SK-N-MC (cell line): ENCODE results near the gene EWSR1.

Experiments
- DNase-seq: peaks from one replicate; pipeline ENCODE4 v3.0.0-alpha.2; 2011; ENCODE audit warnings: low read depth, low spot score
- H3K27ac ChIP-seq: fragments of 200-600 bp; sonication (generic); 2 replicates; pipeline ENCODE4 v1.5.1; 2016; ENCODE audit warnings: mixed run types
- H3K36me3 ChIP-seq: fragments of 200-600 bp; sonication (generic); 2 replicates; pipeline ENCODE4 v1.6.1; 2017; ENCODE audit warnings: antibody characterized with exemption, low read length, mixed read lengths; ENCODE audit not compliant: insufficient read depth
- H3K4me3 ChIP-seq: fragments of 200-600 bp; sonication (generic); 2 replicates; pipeline ENCODE4 v1.5.1; 2016
- H3K9ac ChIP-seq: fragments of 200-600 bp; sonication (generic); 2 replicates; pipeline ENCODE4 v1.8.0; 2017; ENCODE audit warnings: mixed run types, mixed read lengths; ENCODE audit not compliant: insufficient read length
- H3K9me3 ChIP-seq: fragments of 200-600 bp; sonication (generic); 2 replicates; pipeline ENCODE4 v1.6.1; 2017; ENCODE audit warnings: low read depth, mild to moderate bottlenecking, antibody characterized with exemption, low read length, moderate library complexity, mixed read lengths
- EZH2 ChIP-seq: fragments of 200-600 bp; sonication (generic); IDR thresholded peaks from one replicate; pipeline ENCODE4 v1.6.1; 2017; ENCODE audit warnings: antibody characterized with exemption
- FOXP2 ChIP-seq: optimal IDR thresholded peaks from 2 replicates; pipeline ENCODE3; 2011; ENCODE audit warnings: mild to moderate bottlenecking, moderate library complexity; ENCODE audit not compliant: insufficient read depth; ENCODE audit errors: extremely low read length, control extremely low read depth
- POLR2AphosphoS5 ChIP-seq: IDR thresholded peaks from 2 replicates; pipeline ENCODE4 v1.6.1; 2012; ENCODE audit warnings: mild to moderate bottlenecking, low read depth, low read length, borderline replicate concordance

The EWSR1 gene

DNA sequence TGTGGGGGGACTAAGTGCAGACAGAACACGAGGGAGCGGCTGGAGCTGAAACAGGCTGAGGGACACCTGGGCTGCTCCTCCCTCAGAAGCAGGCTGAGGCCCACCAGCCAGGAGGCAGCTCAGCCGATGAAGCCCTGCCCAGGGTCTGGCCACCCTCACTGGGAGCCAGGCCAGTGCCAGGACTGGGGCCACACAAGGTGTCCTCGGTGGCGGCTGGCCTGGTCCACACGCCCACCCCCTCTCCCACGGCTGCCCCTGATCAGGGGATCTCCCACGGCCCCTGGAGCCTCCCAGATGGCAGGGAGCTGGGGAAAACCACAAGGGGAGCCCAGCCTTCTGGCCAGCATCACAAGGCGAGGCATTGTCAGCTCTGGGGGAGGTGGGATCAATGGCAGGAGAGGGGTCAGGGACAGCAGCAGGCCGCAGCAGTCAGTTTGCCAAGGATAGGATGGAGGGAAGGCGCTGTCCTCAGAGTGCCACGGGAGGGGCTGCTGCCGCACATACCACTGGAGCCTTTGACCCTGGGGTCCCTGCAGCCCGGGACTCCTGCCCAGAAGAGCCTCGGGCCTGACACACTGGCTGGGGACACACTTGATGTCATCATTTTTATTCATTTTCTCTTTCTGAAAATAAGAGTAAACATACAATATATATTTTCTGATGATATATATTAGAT is 59.2 kb downstream of the EWSR1 start:
- no peak overlapping the region for H3K4me3 ChIP-seq
- no peak overlapping the region for H3K9ac ChIP-seq
- H3K9me3 ChIP-seq = no peaks in the 10 kb centered on the region
- no peak for TF ChIP-seq EZH2
- no peak for TF ChIP-seq FOXP2
- TF ChIP-seq POLR2AphosphoS5 = no peak
- H3K36me3 ChIP-seq = no peaks in the 10 kb centered on the region; the same call in 1 of the 2 replicates
- no peak overlapping the region for H3K27ac ChIP-seq
- no peak for DNase-seq

DNA sequence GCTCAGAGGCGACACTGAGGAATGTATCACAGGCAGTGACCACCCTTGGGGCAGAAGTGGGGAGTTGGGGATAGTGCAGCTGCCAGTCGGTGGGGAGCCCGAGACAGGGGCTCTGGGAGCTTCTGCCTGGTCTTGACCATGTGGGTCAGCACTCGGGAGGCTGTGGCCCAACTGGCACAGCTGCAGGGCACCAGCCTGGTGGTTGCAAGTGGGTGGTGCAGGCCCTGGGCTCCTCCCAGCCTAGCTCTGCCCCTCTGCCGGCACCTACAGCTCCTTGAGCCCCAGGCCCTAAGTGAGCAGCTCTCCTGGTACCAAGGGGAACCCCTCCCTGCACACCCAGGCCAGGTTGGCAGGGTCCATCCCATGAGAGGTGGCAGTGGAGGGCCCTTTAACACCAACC is 60.0 kb downstream of the EWSR1 start:
- TF ChIP-seq EZH2 (no peak), FOXP2 (no peak), POLR2AphosphoS5 (no peak)
- Histone ChIP-seq H3K9ac (no peak overlapping the region), H3K27ac (no peak overlapping the region), H3K9me3 (no peaks in the 10 kb centered on the region), H3K36me3 (no peaks in the 10 kb centered on the region; the same call in 1 of the 2 replicates), H3K4me3 (no peak overlapping the region)
- no peak for DNase-seq

DNA sequence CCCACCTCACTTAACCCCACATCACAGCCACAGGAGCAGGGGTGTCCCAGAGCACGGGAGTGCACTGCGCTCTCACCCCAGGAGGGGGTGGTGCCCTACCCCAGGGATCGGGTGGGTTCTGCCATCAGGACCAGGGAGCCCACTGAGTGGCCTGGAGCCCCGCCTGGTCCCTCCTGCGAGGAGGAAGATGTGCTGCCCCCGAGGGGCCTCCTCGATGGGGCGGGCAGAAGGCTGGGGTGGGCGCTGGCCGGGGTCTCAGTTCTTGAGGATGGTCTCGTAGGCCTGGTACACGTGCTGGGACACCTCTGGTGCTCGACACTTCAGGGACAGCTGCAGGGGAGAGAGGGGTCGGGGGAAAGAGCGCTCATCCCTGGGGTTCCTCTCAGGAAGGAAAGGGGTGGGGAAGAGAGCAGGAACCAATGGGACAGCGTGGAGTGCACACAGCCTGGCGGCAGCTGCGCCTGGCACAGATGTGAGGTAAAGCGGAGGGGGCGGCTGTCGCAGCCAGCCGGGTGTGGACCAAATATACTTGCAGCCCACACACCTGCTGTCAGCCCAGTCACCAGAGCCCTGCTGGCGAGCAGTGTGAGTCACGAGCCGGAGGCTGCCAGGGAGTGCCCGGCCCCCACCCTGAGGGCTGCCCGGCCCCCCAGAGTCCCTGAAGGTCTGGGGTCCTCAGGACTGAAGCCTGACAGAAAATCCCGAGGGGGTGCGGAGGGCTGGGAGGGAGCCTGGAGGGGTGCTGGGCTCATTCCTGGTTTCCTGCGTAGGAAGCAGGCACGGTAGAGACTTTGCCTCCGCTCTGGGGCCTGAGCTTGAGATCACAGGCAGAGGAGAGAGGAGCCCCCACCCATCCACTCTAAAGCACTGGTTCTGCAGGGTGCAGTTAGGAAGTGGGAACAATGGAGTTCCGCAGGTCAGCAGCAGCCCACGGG is 60.8 kb downstream of the EWSR1 start:
- TF ChIP-seq FOXP2 (no peak), EZH2 (no peak), POLR2AphosphoS5 (no peak)
- Histone ChIP-seq H3K9ac (no peak overlapping the region), H3K27ac (no peak overlapping the region), H3K9me3 (no peaks in the 10 kb centered on the region), H3K4me3 (no peak overlapping the region), H3K36me3 (no peaks in the 10 kb centered on the region; the same call in 1 of the 2 replicates)
- no peak for DNase-seq

DNA sequence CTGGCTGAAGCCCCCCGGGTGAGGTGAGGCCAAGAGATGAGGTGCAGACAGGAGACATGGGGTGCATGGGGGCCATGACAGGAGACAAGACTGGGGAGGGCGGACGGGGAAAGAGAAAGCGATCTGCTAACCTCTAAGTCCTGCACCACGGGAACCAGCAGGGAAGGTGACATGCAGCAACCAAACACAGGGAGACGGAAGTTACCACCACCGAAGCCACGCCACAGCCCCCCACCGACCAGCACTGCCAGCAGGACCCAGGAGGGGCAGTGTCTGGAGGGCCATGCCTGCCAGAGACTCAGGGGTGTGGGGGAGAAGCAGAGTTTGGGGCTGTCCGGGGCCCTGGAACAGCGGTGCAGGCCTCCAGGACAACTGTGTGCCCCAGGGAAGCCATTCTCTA is 61.5 kb downstream of the EWSR1 start:
- Histone ChIP-seq H3K9ac (no peak overlapping the region), H3K36me3 (no peaks in the 10 kb centered on the region; the same call in 1 of the 2 replicates), H3K4me3 (no peak overlapping the region), H3K9me3 (no peaks in the 10 kb centered on the region), H3K27ac (no peak overlapping the region)
- TF ChIP-seq FOXP2 = no peak
- TF ChIP-seq POLR2AphosphoS5 = no peak
- no peak for TF ChIP-seq EZH2
- no peak for DNase-seq

DNA sequence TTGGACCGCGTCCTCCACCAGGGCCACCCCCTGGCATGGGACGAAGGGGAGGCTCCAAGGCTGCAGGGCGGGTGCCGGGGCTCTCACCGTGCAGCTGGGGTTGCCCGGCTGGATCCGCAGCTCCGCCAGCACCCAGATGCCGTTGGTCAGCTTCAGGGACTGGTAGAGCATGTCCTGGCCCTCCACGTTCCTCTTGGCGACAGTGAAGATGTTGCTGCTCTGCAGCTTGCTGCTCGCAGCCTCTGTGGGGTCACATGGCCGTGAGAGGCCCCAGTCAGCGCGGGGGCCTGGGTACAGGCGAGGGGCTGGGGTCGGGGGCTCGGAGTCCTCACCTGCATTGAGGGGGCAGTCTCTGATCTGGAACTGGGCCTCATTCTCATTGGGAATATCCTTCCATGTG is 62.2 kb downstream of the EWSR1 start:
- H3K4me3 ChIP-seq = no peak overlapping the region
- TF ChIP-seq POLR2AphosphoS5 = no peak
- H3K9me3 ChIP-seq = no peaks in the 10 kb centered on the region
- no peak for DNase-seq
- H3K9ac ChIP-seq = no peak overlapping the region
- no peaks in the 10 kb centered on the region; the same call in 1 of the 2 replicates for H3K36me3 ChIP-seq
- H3K27ac ChIP-seq = no peak overlapping the region

DNA sequence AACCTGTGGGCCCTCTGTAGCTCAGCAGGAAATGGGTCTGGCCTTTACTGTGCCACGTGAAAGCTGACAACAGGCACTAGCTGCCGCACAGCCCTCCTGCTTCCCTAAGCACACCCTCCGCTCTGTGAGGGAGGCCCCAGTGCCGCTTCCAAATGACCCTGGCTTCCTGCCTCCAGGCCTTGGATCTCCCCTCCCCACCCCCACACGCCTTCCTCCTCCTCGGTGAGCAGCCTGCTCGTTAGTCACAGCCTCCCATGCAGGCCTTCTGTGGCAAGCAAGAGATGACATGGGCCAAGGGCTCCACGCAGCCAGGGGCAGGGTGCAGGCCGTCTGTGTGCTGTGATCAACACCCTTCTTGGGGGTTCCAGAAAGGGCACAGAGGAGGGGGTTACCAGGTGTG is 62.7 kb downstream of the EWSR1 start:
- no peak for DNase-seq
- H3K36me3 ChIP-seq = no peaks in the 10 kb centered on the region; the same call in 1 of the 2 replicates
- H3K9me3 ChIP-seq = no peaks in the 10 kb centered on the region
- H3K9ac ChIP-seq = no peak overlapping the region
- H3K27ac ChIP-seq = no peak overlapping the region
- TF ChIP-seq EZH2 (no peak), POLR2AphosphoS5 (no peak), FOXP2 (no peak)
- no peak overlapping the region for H3K4me3 ChIP-seq

DNA sequence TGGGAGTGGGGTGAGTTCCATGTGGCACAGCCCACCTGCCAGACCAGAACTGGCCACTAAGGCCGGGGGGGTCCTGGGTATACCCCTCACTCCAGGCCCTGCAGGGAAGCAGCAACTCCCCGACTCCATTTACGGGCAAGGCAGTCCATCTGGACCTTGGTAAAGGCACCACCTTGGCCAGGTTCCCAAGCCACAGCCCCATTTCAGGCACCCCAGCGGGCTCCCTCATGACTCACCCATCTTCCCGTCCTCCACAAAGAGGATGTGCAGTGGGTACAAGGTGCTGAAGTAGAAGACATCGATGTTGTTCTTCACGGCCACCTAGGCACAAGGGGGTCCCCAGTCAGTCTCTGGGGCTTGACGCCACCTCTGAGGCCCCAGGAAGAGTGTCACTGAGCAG is 63.1 kb downstream of the EWSR1 start:
- Histone ChIP-seq H3K9ac (no peak overlapping the region), H3K4me3 (no peak overlapping the region), H3K36me3 (peaks cover 1% of the 10 kb centered on the region; the same call in 1 of the 2 replicates), H3K27ac (no peak overlapping the region), H3K9me3 (no peaks in the 10 kb centered on the region)
- no peak for DNase-seq
- TF ChIP-seq POLR2AphosphoS5 (no peak), FOXP2 (no peak), EZH2 (no peak)

DNA sequence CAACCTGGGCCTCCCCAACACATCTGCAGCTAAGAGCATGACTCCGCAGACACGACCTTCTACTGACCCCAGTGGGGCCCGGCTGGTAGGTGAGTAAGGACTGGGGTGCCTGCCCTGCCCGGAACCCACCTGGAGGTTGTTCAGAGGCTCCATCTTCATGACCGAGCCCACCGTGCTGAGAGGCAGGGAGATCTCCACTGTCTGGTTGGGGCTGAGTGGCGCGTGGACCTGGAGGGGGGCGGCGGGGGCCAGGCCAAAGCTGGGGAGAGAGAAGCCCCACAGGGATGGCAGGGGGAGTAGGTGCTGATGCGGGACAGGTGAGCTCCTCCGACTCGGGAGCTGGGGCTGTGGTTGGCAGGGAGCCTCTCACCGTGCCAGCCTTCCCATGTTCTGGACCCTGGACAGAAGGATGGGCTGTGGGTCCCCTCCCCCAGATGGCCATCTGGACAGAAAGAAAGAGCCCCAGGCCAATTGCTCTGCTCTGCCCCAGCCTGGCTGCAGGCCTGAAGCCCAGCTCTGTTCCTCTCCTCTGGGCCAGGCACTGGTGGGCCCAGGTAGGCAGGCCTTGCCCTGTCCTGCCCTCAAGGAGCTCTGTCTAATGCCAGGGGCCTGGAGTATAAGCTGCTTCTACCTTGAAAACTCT is 63.7 kb downstream of the EWSR1 start:
- Histone ChIP-seq H3K4me3 (no peak overlapping the region), H3K9me3 (no peaks in the 10 kb centered on the region), H3K9ac (no peak overlapping the region), H3K36me3 (peaks cover 2% of the 10 kb centered on the region; the same call in 1 of the 2 replicates), H3K27ac (no peak overlapping the region)
- no peak for DNase-seq
- no peak for TF ChIP-seq POLR2AphosphoS5
- no peak for TF ChIP-seq FOXP2
- no peak for TF ChIP-seq EZH2
